Measurements from ENCODE around the gene PBX3.

Gene PBX3

GRCh38 chr9:125884218-125884595 lies 137.0 kb downstream of the PBX3 start:
- Histone ChIP-seq H3K27ac (peak overlapping the region; percentile 90), H3K4me1 (peaks cover 5% of the 10 kb centered on the region), H2AFZ (no peak overlapping the region), H3K9ac (no peak overlapping the region), H3K4me3 (ENCODE audit: low read depth, low read length) (no peak overlapping the region), H3K4me2 (ENCODE audit: low read length) (peak overlapping the region; percentile 43), H3K9me3 (ENCODE audit: control insufficient read depth, low read length) (no peaks in the 10 kb centered on the region), H3K27me3 (ENCODE audit: control insufficient read depth, insufficient read depth, low read length) (no peaks in the 10 kb centered on the region), H3K36me3 (ENCODE audit: control insufficient read depth, insufficient read depth, low read length) (no peaks in the 10 kb centered on the region), H3K79me2 (peaks cover 4% of the 10 kb centered on the region)
- TF ChIP-seq CTCF (IDR thresholded peaks at IDR 0.05) = no peak

GRCh38 chr9:125885405-125886034 lies 138.3 kb downstream of the PBX3 start:
- Histone ChIP-seq H3K4me2 (ENCODE audit: low read length) (peak overlapping the region; percentile 16), H3K9ac (no peak overlapping the region), H2AFZ (no peak overlapping the region), H3K4me1 (peaks cover 5% of the 10 kb centered on the region), H3K36me3 (ENCODE audit: control insufficient read depth, insufficient read depth, low read length) (no peaks in the 10 kb centered on the region), H3K9me3 (ENCODE audit: control insufficient read depth, low read length) (no peaks in the 10 kb centered on the region), H3K27ac (peak overlapping the region; percentile 90), H3K27me3 (ENCODE audit: control insufficient read depth, insufficient read depth, low read length) (no peaks in the 10 kb centered on the region), H3K4me3 (ENCODE audit: low read depth, low read length) (no peak overlapping the region), H3K79me2 (peaks cover 5% of the 10 kb centered on the region)
- no peak for TF ChIP-seq CTCF (IDR thresholded peaks at IDR 0.05)

- Histone ChIP-seq H3K79me2 (peaks cover 5% of the 10 kb centered on the region), H3K27me3 (ENCODE audit: control insufficient read depth, insufficient read depth, low read length) (no peaks in the 10 kb centered on the region), H3K4me2 (ENCODE audit: low read length) (peak overlapping the region; percentile 67), H2AFZ (no peak overlapping the region), H3K27ac (peak overlapping the region; percentile 90), H3K9ac (no peak overlapping the region), H3K4me1 (peaks cover 5% of the 10 kb centered on the region), H3K36me3 (ENCODE audit: control insufficient read depth, insufficient read depth, low read length) (no peaks in the 10 kb centered on the region), H3K9me3 (ENCODE audit: control insufficient read depth, low read length) (no peaks in the 10 kb centered on the region), H3K4me3 (ENCODE audit: low read depth, low read length) (peak overlapping the region; percentile 50)
- TF ChIP-seq CTCF (IDR thresholded peaks at IDR 0.05) = no peak
These were observed 139.2 kb downstream of the PBX3 start for GRCh38 chr9:125886365-125886764.

GRCh38 chr9:125887172-125887571 lies 140.0 kb downstream of the PBX3 start:
- no peaks in the 10 kb centered on the region for H3K27me3 ChIP-seq (ENCODE audit: control insufficient read depth, insufficient read depth, low read length)
- H3K4me3 ChIP-seq (ENCODE audit: low read depth, low read length) = peak overlapping the region; percentile 87
- no peaks in the 10 kb centered on the region for H3K9me3 ChIP-seq (ENCODE audit: control insufficient read depth, low read length)
- H3K36me3 ChIP-seq (ENCODE audit: control insufficient read depth, insufficient read depth, low read length) = no peaks in the 10 kb centered on the region
- H3K4me2 ChIP-seq (ENCODE audit: low read length) = peak overlapping the region; percentile 96
- peak overlapping the region; percentile 90 for H3K27ac ChIP-seq
- peaks cover 5% of the 10 kb centered on the region for H3K79me2 ChIP-seq
- H2AFZ ChIP-seq = no peak overlapping the region
- no peak overlapping the region for H3K9ac ChIP-seq
- peaks cover 5% of the 10 kb centered on the region for H3K4me1 ChIP-seq
- no peak for TF ChIP-seq CTCF (IDR thresholded peaks at IDR 0.05)

- H3K36me3 ChIP-seq (ENCODE audit: control insufficient read depth, insufficient read depth, low read length) = no peaks in the 10 kb centered on the region
- no peaks in the 10 kb centered on the region for H3K9me3 ChIP-seq (ENCODE audit: control insufficient read depth, low read length)
- no peak overlapping the region for H2AFZ ChIP-seq
- H3K27me3 ChIP-seq (ENCODE audit: control insufficient read depth, insufficient read depth, low read length) = no peaks in the 10 kb centered on the region
- peak overlapping the region; percentile 96 for H3K4me2 ChIP-seq (ENCODE audit: low read length)
- H3K4me1 ChIP-seq = peaks cover 3% of the 10 kb centered on the region
- no peak for TF ChIP-seq CTCF (IDR thresholded peaks at IDR 0.05)
- H3K9ac ChIP-seq = no peak overlapping the region
- H3K79me2 ChIP-seq = peaks cover 10% of the 10 kb centered on the region
- H3K27ac ChIP-seq = peak overlapping the region; percentile 90
- peak overlapping the region; percentile 87 for H3K4me3 ChIP-seq (ENCODE audit: low read depth, low read length)
These were observed 141.0 kb downstream of the PBX3 start for GRCh38 chr9:125888211-125888610.

Data from parathyroid adenoma (tissue), 2 donors.